Measurements from ENCODE around the gene CNNM4.

DNA sequence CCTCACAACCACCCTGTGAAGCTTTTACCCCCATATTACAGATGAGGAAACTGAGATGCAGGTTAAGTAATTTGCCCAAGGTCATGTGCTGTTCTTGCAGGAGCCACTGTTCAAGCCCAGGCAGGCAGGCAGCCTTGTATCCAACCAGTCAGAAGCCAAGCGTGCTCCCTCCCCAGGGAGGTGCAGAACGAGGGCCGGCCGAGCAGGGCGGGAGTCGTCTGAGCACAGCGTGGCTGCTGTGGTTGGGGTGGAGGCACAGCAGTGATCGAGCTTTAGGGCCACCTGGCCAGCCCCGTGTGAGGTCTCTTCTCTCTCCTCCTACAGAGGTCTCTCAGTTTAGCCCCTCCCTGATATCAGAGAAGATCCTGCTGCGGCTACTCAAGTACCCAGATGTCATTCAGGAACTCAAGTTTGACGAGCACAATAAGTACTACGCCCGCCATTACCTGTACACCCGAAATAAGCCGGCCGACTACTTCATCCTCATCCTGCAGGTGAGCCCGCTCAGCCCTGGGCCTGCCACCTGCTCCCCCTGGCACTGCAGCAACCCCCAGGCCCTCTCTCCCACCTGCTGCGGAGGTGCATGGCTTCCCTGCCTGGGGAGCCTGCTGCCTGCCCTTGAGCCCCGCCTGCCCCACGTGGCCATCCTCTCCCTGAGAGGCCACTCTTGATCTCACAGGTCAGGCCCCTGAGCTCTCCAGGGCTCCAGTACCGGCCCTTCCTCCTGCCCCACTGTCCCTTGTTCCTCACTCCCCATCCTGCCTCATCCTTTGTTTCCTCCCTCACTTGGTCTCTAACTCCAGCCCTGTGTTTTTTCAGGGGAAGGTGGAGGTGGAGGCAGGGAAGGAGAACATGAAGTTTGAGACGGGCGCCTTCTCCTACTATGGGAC lies 38.3 kb downstream of the CNNM4 start:
- TF ChIP-seq CTCF (conservative IDR thresholded peaks at IDR 0.05; ENCODE audit: low read depth, low read length) (no peak), EZH2phosphoT487 (IDR thresholded peaks at IDR 0.05; ENCODE audit: borderline replicate concordance, low read length) (no peak), EZH2 (IDR thresholded peaks at IDR 0.05; ENCODE audit: low read length, unreplicated experiment) (no peak)
